Activated T-cell treated with anti-CD3 and anti-CD28 coated beads, Interleukin-2, amount 50 U/mL, for 72 hours (primary cell): ENCODE measurements around the gene FOXP1. TPM values are rescaled to one million over a fixed set of nuclear protein-coding genes. Genes with fewer than 3 reads are reported as not detected.

Source experiments
- ATAC-seq, 2 donors: fragments of 150-1000 bp; cut with Tn5 transposase; replicated peaks in 1 of 2; 2 replicates each; pipeline ENCODE4 v1.10.0; 2021; ENCODE audit warnings: moderate library complexity in 2 of 2, mild to moderate bottlenecking in 1 of 2
- DNase-seq, 2 donors: peaks; one replicate each; pipeline ENCODE4 v3.0.0; 2021 to 2022; ENCODE audit warnings: mixed read lengths in 1 of 2
- H3K27ac Mint-ChIP-seq: one replicate; pipeline ENCODE4 v1.8.0; 2022; ENCODE audit warnings: mild to moderate bottlenecking, moderate library complexity, mixed read lengths
- H3K27me3 Mint-ChIP-seq: one replicate; pipeline ENCODE4 v1.8.0; 2022; ENCODE audit warnings: low read depth, mixed read lengths
- H3K36me3 Mint-ChIP-seq, 2 donors: one replicate each; pipeline ENCODE4 v1.8.0; 2022; ENCODE audit warnings: mixed read lengths in 2 of 2, mild to moderate bottlenecking in 1 of 2; ENCODE audit not compliant: insufficient read depth in 2 of 2
- H3K4me1 Mint-ChIP-seq: one replicate; pipeline ENCODE4 v1.8.0; 2022; ENCODE audit warnings: low read depth, mixed read lengths
- H3K4me3 Mint-ChIP-seq, 2 donors: one replicate each; pipeline ENCODE4 v1.8.0; 2022; ENCODE audit warnings: mild to moderate bottlenecking in 2 of 2, mixed read lengths in 2 of 2, moderate library complexity in 2 of 2
- H3K9me3 Mint-ChIP-seq, 2 donors: one replicate each; pipeline ENCODE4 v1.8.0; 2022; ENCODE audit warnings: mixed read lengths in 2 of 2
- total RNA-seq, 2 donors: library from RNA; stranded (reverse); gene quantifications; one replicate each; pipeline ENCODE4 v1.2.3, GENCODE V29; 2022

FOXP1 gene
- total RNA-seq, 2 donors from 2014 or later: 124 to 156 TPM

DNA sequence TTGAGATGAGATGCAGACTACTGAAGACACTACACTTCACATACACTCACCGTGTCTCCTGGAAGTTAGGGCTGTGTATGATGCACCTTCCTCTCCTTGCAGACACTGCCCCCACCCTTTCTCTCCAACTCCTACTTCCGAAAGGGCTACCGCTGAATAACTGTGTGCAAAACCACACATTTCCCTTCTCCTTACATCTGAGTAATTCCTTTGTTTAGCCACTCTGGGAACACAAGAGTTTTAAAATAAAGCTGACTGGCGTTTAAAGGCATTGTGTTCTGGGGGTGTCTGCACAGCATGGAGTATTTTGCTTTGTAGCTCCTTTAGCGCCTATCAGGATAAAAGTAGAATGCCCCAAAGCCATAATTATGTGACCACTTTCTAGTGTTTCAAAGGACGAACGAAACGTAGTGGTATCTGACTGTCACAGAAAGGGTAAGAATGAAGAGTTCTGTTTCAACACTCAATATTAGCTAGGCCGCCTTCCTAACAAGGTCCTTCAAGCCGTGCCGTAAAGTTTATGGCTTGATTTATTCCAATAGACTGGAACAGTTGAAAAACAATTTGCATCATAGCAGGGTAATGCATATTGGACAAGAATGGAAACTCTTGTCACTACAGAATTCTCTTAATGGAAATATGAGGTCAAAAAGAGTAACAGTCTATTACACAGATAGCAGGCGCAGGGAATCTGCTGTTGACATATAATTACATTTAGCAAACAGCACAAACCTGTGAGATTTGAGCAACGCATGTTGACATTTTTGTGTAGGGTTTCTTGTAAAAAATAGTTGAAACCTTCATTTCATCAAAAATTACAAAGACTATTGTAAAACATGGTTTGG, 619.9 kb downstream of the FOXP1 start:
- DNase-seq (no peak), ATAC-seq (no peak)
- no peak overlapping the region for H3K4me3 Mint-ChIP-seq
- H3K27me3 Mint-ChIP-seq: no peaks in the 10 kb centered on the region
- H3K4me1 Mint-ChIP-seq: peaks cover 13% of the 10 kb centered on the region
- H3K27ac Mint-ChIP-seq: peak overlapping the region; percentile 39
- H3K9me3 Mint-ChIP-seq: no peaks in the 10 kb centered on the region
- H3K36me3 Mint-ChIP-seq: peaks cover 10 to 26% of the 10 kb centered on the region in 2 donors

GRCh38 chr3:70959506-70960291, 623.8 kb downstream of the FOXP1 start:
- H3K27ac Mint-ChIP-seq: peak overlapping the region; percentile 35
- peak in 1 of 2 donors; percentile 48 for ATAC-seq

DNA sequence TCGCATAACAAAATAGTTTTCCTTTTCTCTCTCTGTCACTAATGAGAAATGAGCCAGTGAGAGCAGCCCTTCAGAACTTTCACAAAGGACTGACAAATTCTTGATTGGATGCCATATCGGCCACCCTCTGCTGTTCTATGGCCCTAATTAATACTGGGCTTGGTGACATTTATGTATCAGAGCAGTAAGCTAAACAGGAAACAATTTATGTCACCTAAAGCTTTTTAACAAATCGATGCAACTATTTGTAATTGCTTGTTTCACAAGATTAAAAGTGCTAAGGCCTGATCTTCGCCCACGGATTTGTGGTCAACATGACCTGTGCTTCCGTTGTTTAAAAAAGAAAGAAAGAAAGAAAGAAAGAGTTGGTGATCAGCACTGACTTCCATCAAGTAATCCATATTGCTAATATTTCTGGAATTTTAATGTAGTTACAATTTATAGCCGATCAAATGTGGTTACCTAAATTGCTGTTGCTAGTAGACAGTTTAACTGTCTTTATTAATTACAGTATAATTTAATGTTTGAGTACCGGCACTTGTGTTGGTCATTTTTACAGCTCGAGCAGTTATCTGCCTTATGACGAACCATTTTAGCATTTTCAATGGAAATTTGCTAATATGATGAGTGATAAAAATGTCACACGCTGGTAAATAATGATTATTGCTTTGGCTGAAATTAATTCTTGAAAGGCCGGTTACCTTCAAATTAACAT, 631.3 kb downstream of the FOXP1 start:
- H3K27me3 Mint-ChIP-seq: peaks cover 9% of the 10 kb centered on the region
- no peak for ATAC-seq
- no peaks in the 10 kb centered on the region for H3K36me3 Mint-ChIP-seq
- no peaks in the 10 kb centered on the region for H3K4me1 Mint-ChIP-seq
- H3K9me3 Mint-ChIP-seq: no peaks in the 10 kb centered on the region
- no peak overlapping the region for H3K4me3 Mint-ChIP-seq
- peak overlapping the region; percentile 58 for H3K27ac Mint-ChIP-seq
- DNase-seq: no peak

More at GRCh38 chr3:70959506-70960291, 623.8 kb downstream of the FOXP1 start:
- no peak for DNase-seq
- Mint-ChIP-seq H3K4me3 (no peak overlapping the region), H3K9me3 (no peaks in the 10 kb centered on the region), H3K36me3 (peaks cover 6 to 26% of the 10 kb centered on the region in 2 donors), H3K27me3 (no peaks in the 10 kb centered on the region), H3K4me1 (peaks cover 13% of the 10 kb centered on the region)

GRCh38 chr3:70951316-70951715, 632.2 kb downstream of the FOXP1 start:
- Mint-ChIP-seq H3K4me1 (no peaks in the 10 kb centered on the region), H3K9me3 (no peaks in the 10 kb centered on the region), H3K36me3 (no peaks in the 10 kb centered on the region), H3K27ac (no peak overlapping the region), H3K4me3 (no peak overlapping the region), H3K27me3 (peaks cover 9% of the 10 kb centered on the region)
- no peak for DNase-seq
- ATAC-seq: no peak

GRCh38 chr3:70947579-70947978, 635.9 kb downstream of the FOXP1 start:
- H3K4me1 Mint-ChIP-seq: no peaks in the 10 kb centered on the region
- no peak overlapping the region for H3K4me3 Mint-ChIP-seq
- H3K27me3 Mint-ChIP-seq: peaks cover 21% of the 10 kb centered on the region
- no peaks in the 10 kb centered on the region for H3K36me3 Mint-ChIP-seq
- peaks cover 0 to 2% of the 10 kb centered on the region in 2 donors for H3K9me3 Mint-ChIP-seq
- DNase-seq: no peak
- peak; percentile 12 to 20 for ATAC-seq
- peak overlapping the region; percentile 10 for H3K27ac Mint-ChIP-seq

DNA sequence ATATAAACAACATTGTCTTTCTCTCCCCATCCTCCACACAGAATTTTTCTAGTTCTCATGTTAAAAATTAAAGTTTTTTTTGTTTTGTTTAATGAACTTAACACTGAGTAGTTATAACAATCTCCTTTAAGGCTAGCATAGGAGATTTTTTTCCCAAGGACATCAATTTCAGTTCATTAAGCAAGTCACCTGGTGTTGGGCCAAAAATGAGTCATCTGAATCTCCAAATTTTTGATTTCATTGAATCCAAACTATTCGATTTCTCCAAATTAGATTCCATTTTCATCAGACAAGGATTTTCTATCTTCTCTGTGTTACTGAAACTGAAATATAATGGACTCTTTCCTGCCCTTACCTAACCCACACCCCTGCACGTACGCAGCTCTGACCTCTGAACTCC, 639.6 kb downstream of the FOXP1 start:
- H3K9me3 Mint-ChIP-seq: peaks cover 2% of the 10 kb centered on the region in 2 donors
- H3K4me1 Mint-ChIP-seq: no peaks in the 10 kb centered on the region
- no peaks in the 10 kb centered on the region for H3K36me3 Mint-ChIP-seq
- H3K27ac Mint-ChIP-seq: no peak overlapping the region
- DNase-seq (no peak), ATAC-seq (no peak)
- H3K4me3 Mint-ChIP-seq: no peak overlapping the region
- H3K27me3 Mint-ChIP-seq: peaks cover 24% of the 10 kb centered on the region

DNA sequence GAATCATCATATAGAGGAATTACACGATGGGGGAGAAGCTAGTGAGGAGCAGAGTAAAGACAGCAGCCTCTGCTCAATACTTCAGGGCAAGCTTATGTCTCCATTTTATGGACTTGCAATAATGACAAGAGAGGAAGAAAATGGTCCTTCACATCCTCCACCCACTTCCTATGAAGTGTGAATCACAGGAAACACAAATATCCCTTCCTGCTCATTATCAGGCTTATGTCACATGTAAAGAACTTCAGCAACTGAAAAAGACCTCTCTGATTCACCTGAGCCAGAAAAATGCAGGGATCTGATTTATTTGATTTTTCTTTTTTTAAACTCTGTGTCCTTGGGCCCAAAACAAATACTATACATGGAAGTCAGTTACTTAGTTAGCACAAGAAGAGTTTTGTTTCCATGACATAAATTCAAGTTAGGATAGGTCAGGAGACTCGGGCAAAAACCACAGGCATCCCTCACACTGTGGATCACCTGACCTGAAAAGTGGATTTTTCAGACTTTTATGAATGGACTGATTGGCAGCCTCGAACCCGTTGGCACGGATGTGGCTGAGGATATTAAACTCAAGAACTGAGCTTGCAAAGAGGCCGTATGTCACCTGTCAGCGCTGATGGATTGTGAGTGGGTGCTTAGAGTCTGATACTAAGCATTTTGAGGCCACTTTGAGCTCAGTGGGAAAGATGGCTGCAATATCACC, 650.3 kb downstream of the FOXP1 start:
- Mint-ChIP-seq H3K36me3 (no peaks in the 10 kb centered on the region), H3K27me3 (no peaks in the 10 kb centered on the region), H3K27ac (no peak overlapping the region), H3K9me3 (no peaks in the 10 kb centered on the region), H3K4me1 (no peaks in the 10 kb centered on the region), H3K4me3 (no peak overlapping the region)
- DNase-seq: no peak
- ATAC-seq: no peak

- DNase-seq (no peak), ATAC-seq (no peak)
- Mint-ChIP-seq H3K9me3 (no peaks in the 10 kb centered on the region), H3K27me3 (no peaks in the 10 kb centered on the region), H3K36me3 (no peaks in the 10 kb centered on the region), H3K4me3 (no peak overlapping the region), H3K27ac (no peak overlapping the region), H3K4me1 (no peaks in the 10 kb centered on the region)
Observed at GRCh38 chr3:70930066-70930465, 653.5 kb downstream of the FOXP1 start.

- ATAC-seq: no peak
- H3K9me3 Mint-ChIP-seq: peaks cover 5 to 9% of the 10 kb centered on the region in 2 donors
- no peak overlapping the region for H3K4me3 Mint-ChIP-seq
Observed at GRCh38 chr3:70927239-70927638, 656.3 kb downstream of the FOXP1 start.

GRCh38 chr3:70926835-70927234, 656.7 kb downstream of the FOXP1 start:
- peaks cover 5 to 9% of the 10 kb centered on the region in 2 donors for H3K9me3 Mint-ChIP-seq
- no peak for ATAC-seq
- no peak for DNase-seq
- H3K27ac Mint-ChIP-seq: no peak overlapping the region
- peaks cover 1 to 2% of the 10 kb centered on the region in 2 donors for H3K36me3 Mint-ChIP-seq
- H3K4me3 Mint-ChIP-seq: no peak overlapping the region
- no peaks in the 10 kb centered on the region for H3K27me3 Mint-ChIP-seq
- no peaks in the 10 kb centered on the region for H3K4me1 Mint-ChIP-seq

More at GRCh38 chr3:70927239-70927638, 656.3 kb downstream of the FOXP1 start:
- no peaks in the 10 kb centered on the region for H3K27me3 Mint-ChIP-seq
- H3K4me1 Mint-ChIP-seq: no peaks in the 10 kb centered on the region
- peaks cover 1 to 2% of the 10 kb centered on the region in 2 donors for H3K36me3 Mint-ChIP-seq
- no peak for DNase-seq
- no peak overlapping the region for H3K27ac Mint-ChIP-seq

DNA sequence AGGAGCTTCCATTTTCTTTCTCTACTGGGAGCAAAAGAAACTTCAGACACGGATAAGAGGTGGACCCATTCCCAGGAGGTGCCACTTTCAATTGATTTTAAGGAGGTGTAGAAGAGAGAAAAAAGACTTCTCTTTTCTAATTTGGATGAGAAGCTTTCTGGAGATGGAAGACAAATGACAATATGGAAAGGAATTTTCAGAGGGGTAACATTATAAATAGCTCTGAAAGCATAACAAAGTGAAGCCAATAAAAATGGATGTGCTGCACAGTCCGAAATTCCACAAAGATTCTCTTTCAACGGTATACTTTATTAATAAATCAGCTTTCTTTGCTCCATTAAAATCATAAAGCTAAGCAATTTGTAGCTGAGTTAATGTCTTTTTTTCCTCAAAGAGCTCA, 663.9 kb downstream of the FOXP1 start:
- DNase-seq (no peak), ATAC-seq (no peak)
- Mint-ChIP-seq H3K27me3 (no peaks in the 10 kb centered on the region), H3K4me1 (no peaks in the 10 kb centered on the region), H3K27ac (no peak overlapping the region), H3K36me3 (peaks cover 1 to 2% of the 10 kb centered on the region in 2 donors), H3K4me3 (no peak overlapping the region), H3K9me3 (peaks cover 5 to 9% of the 10 kb centered on the region in 2 donors)

DNA sequence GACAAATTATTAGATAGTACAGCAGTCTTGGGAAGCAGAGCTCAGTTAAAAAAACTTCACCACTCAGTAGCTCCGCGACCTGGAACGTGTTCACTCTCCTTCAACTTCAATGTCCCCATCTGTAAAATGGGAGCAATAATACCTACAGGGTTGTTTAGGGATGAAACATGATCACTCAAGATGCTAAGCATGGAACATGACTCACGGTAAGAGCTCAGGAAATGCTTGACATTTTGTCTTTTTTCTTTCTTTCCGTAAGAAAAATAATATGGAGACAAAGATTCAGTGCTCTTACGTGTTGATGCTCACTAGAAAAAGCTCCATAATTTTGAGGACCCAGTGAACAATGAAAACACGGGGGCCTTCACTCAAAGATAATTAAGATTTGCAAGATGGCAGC, 664.4 kb downstream of the FOXP1 start:
- no peaks in the 10 kb centered on the region for H3K4me1 Mint-ChIP-seq
- peaks cover 5 to 9% of the 10 kb centered on the region in 2 donors for H3K9me3 Mint-ChIP-seq

More for the DNA sequence above, 664.4 kb downstream of the FOXP1 start:
- Mint-ChIP-seq H3K27me3 (no peaks in the 10 kb centered on the region), H3K4me3 (no peak overlapping the region), H3K36me3 (peaks cover 1 to 2% of the 10 kb centered on the region in 2 donors), H3K27ac (no peak overlapping the region)
- DNase-seq (no peak), ATAC-seq (no peak)
